ENCODE measurements around the gene WFDC1. TPM values are rescaled to one million over a fixed set of nuclear protein-coding genes. Genes with fewer than 3 reads are reported as not detected.

The WFDC1 gene
- total and polyA plus RNA-seq, 2 donors (not counting 3 experiments of a cell fraction or from before 2014, with no cell fraction given), result not detected

GRCh38 chr16:84339766-84340165, 45.1 kb downstream of the WFDC1 start:
- no peaks in the 10 kb centered on the region for H3K79me2 ChIP-seq (ENCODE audit: control insufficient read depth, insufficient read depth, low read length)
- TF ChIP-seq POLR2AphosphoS5 (IDR thresholded peaks at IDR 0.05; ENCODE audit: insufficient read depth, low read depth, low read length), result no peak
- dilution Hi-C loops (cut with MboI; ENCODE audit: extremely low pct_ligation_motif_present, low sequenced_read_pairs), result no loop called here
- ChIA-PET CTCF (no interaction called here), POLR2A (no interaction called here)
- no peak overlapping the region for H3K9ac ChIP-seq (replicated peaks; ENCODE audit: extremely low read depth, insufficient read depth, low read length)
- no peaks in the 10 kb centered on the region for H3K9me3 ChIP-seq (replicated peaks; ENCODE audit: control insufficient read depth, insufficient read depth, low read length)
- no peak overlapping the region for H3K4me2 ChIP-seq (ENCODE audit: insufficient read depth, low read length)
- intact Hi-C loops (cut with micrococcal nuclease), result no loop called here
- H3K4me3 ChIP-seq (replicated peaks in 1 of 3; ENCODE audit: insufficient read depth in 1 of 3, low read depth in 1 of 3, low read length in 3 of 3), result no peak overlapping the region
- DNase-seq (ENCODE audit: low read depth, low spot score) (no peak), FAIRE-seq (no peak)
- no peaks in the 10 kb centered on the region for H3K4me1 ChIP-seq (ENCODE audit: control insufficient read depth, extremely low read depth, insufficient read depth, low read length)
- no TSS peak for BruUV-seq (replicated peaks)
- H2AFZ ChIP-seq (ENCODE audit: low read depth, low read length), result no peak overlapping the region
- no peaks in the 10 kb centered on the region for H3K36me3 ChIP-seq (ENCODE audit: control insufficient read depth in 2 of 2, extremely low read depth in 1 of 2, insufficient read depth in 2 of 2, low read length in 2 of 2)
- no peak overlapping the region for H3K27ac ChIP-seq (ENCODE audit: insufficient read depth, low read depth, low read length)
- H3K27me3 ChIP-seq (ENCODE audit: control insufficient read depth in 2 of 2, insufficient read depth in 2 of 2, low read length in 2 of 2), result peaks cover 0 to 2% of the 10 kb centered on the region in 2 experiments
- H4K20me1 ChIP-seq (replicated peaks; ENCODE audit: control insufficient read depth, extremely low read depth, insufficient read depth, low read length), result no peaks in the 10 kb centered on the region
- H3K9me1 ChIP-seq (replicated peaks; ENCODE audit: control insufficient read depth, extremely low read depth, insufficient read depth, low read length), result no peaks in the 10 kb centered on the region

GRCh38 chr16:84340325-84341040, 45.8 kb downstream of the WFDC1 start:
- BruUV-seq (replicated peaks), result no TSS peak
- Histone ChIP-seq H3K9ac (replicated peaks; ENCODE audit: extremely low read depth, insufficient read depth, low read length) (no peak overlapping the region), H3K79me2 (ENCODE audit: control insufficient read depth, insufficient read depth, low read length) (no peaks in the 10 kb centered on the region), H3K27me3 (ENCODE audit: control insufficient read depth in 2 of 2, insufficient read depth in 2 of 2, low read length in 2 of 2) (peaks cover 0 to 2% of the 10 kb centered on the region in 2 experiments), H4K20me1 (replicated peaks; ENCODE audit: control insufficient read depth, extremely low read depth, insufficient read depth, low read length) (no peaks in the 10 kb centered on the region), H3K36me3 (ENCODE audit: control insufficient read depth in 2 of 2, extremely low read depth in 1 of 2, insufficient read depth in 2 of 2, low read length in 2 of 2) (no peaks in the 10 kb centered on the region), H3K9me3 (replicated peaks; ENCODE audit: control insufficient read depth, insufficient read depth, low read length) (no peaks in the 10 kb centered on the region), H3K4me2 (ENCODE audit: insufficient read depth, low read length) (no peak overlapping the region), H3K4me1 (ENCODE audit: control insufficient read depth, extremely low read depth, insufficient read depth, low read length) (no peaks in the 10 kb centered on the region), H3K27ac (ENCODE audit: insufficient read depth, low read depth, low read length) (no peak overlapping the region), H3K9me1 (replicated peaks; ENCODE audit: control insufficient read depth, extremely low read depth, insufficient read depth, low read length) (no peaks in the 10 kb centered on the region), H2AFZ (ENCODE audit: low read depth, low read length) (no peak overlapping the region), H3K4me3 (replicated peaks in 1 of 3; ENCODE audit: insufficient read depth in 1 of 3, low read depth in 1 of 3, low read length in 3 of 3) (no peak overlapping the region)
- ChIA-PET POLR2A (no interaction called here), CTCF (no interaction called here)
- dilution Hi-C loops (cut with MboI; ENCODE audit: extremely low pct_ligation_motif_present, low sequenced_read_pairs), result no loop called here
- FAIRE-seq (no peak), DNase-seq (ENCODE audit: low read depth, low spot score) (no peak)
- intact Hi-C loops (cut with micrococcal nuclease), result no loop called here
- TF ChIP-seq POLR2AphosphoS5 (IDR thresholded peaks at IDR 0.05; ENCODE audit: insufficient read depth, low read depth, low read length), result no peak
- no peak for TF ChIP-seq POLR2A (IDR thresholded peaks at IDR 0.05; ENCODE audit: low read depth, low read length)
- no peak for TF ChIP-seq CTCF (IDR thresholded peaks at IDR 0.05; ENCODE audit: extremely low read depth in 1 of 2, insufficient read depth in 1 of 2, low read depth in 1 of 2, low read length in 2 of 2)
- no peak for TF ChIP-seq FOS (IDR thresholded peaks at IDR 0.05; ENCODE audit: borderline replicate concordance, insufficient read depth, low read length)
- TF ChIP-seq MAX (IDR thresholded peaks at IDR 0.05; ENCODE audit: insufficient read depth, insufficient read length), result no peak
- no peak for TF ChIP-seq JUN (IDR thresholded peaks at IDR 0.05; ENCODE audit: borderline replicate concordance, insufficient read depth, insufficient read length, low read depth)
- TF ChIP-seq GATA2 (IDR thresholded peaks at IDR 0.05; ENCODE audit: insufficient read depth, insufficient read length, low read depth, low read length), result no peak
- TF ChIP-seq EZH2 (IDR thresholded peaks at IDR 0.05; ENCODE audit: borderline replicate concordance, low read depth, low read length, severe bottlenecking), result no peak
- TF ChIP-seq MYC (IDR thresholded peaks at IDR 0.05; ENCODE audit: low read depth, low read length), result no peak
